HEK293 (cell line): ENCODE results near the gene CRBN.
A peak's percentile ranks its signal among the peaks of the same experiment; 100 is the strongest.

Experiments
- CTCF ChIA-PET: fragments of 350-600 bp; formaldehyde crosslinking; extraction: SDS; loops from one replicate; lab custom pipeline; 2021; ENCODE audit warnings: antibody characterized with exemption; lab: Yijun Ruan, JAX
- POLR2A ChIA-PET: fragments of 300-600 bp; formaldehyde crosslinking; extraction: SDS; loops from one replicate; lab custom pipeline; 2020; ENCODE audit warnings: antibody characterized with exemption, inconsistent platforms; lab: Yijun Ruan, JAX
- H3K27ac ChIP-seq: fragments of 200-500 bp; sonication (Bioruptor generic); 2 replicates; pipeline ENCODE4 v1.5.1; 2014; ENCODE audit warnings: low read depth, low read length, control low read depth, inconsistent platforms; ENCODE audit errors: extremely low read depth
- H3K36me3 ChIP-seq, 2 experiments: fragments of 200-500 bp in 1 of 2; sonication (Bioruptor generic) in 1 of 2; 1 replicate in 1 of 2; 2 replicates in 1 of 2; pipeline ENCODE4 v1.5.1; 2014 to 2017; ENCODE audit warnings: inconsistent platforms in 2 of 2, low read length in 2 of 2; ENCODE audit not compliant: control insufficient read depth in 2 of 2, insufficient read depth in 1 of 2
- H3K4me1 ChIP-seq: fragments of 200-500 bp; sonication (Bioruptor generic); 2 replicates; pipeline ENCODE4 v1.5.1; 2014; ENCODE audit warnings: mild to moderate bottlenecking, low read length, inconsistent platforms; ENCODE audit not compliant: control insufficient read depth, insufficient read depth
- H3K4me3 ChIP-seq: 2 replicates; pipeline ENCODE4 v1.5.1; 2011; ENCODE audit warnings: low read depth, mild to moderate bottlenecking, control low read depth, low read length, moderate library complexity
- H3K9me3 ChIP-seq: fragments of 200-500 bp; sonication (Bioruptor generic); 2 replicates; pipeline ENCODE4 v1.5.1; 2014; ENCODE audit warnings: low read depth, low read length, inconsistent platforms; ENCODE audit not compliant: control insufficient read depth, insufficient read depth
- GFI1B ChIP-seq: fragments of 450-650 bp; formaldehyde crosslinking; IDR thresholded peaks from 2 replicates; pipeline ENCODE4 v1.5.1; 2016; ENCODE audit warnings: missing biosample characterization, missing genetic modification characterization
- KLF10 ChIP-seq: fragments of 450-650 bp; IDR thresholded peaks from 2 replicates; pipeline ENCODE4 v1.5.1; 2018; ENCODE audit warnings: missing biosample characterization, mild to moderate bottlenecking, missing genetic modification characterization
- RBAK ChIP-seq: fragments of 450-650 bp; formaldehyde crosslinking; IDR thresholded peaks from 2 replicates; pipeline ENCODE4 v1.5.1; 2016; ENCODE audit warnings: missing biosample characterization, missing genetic modification characterization
- SALL2 ChIP-seq: fragments of 450-650 bp; formaldehyde crosslinking; IDR thresholded peaks from 2 replicates; pipeline ENCODE4 v1.5.0; 2017; ENCODE audit warnings: missing biosample characterization, mild to moderate bottlenecking, missing genetic modification characterization, borderline replicate concordance
- TCF7L2 ChIP-seq: IDR thresholded peaks from 2 replicates; pipeline ENCODE4 v1.6.1; 2011; ENCODE audit warnings: low read depth, mild to moderate bottlenecking, inconsistent platforms, low read length, moderate library complexity, borderline replicate concordance
- ZFP3 ChIP-seq: fragments of 450-650 bp; formaldehyde crosslinking; IDR thresholded peaks from 2 replicates; pipeline ENCODE4 v1.5.1; 2016; ENCODE audit warnings: low read depth, missing biosample characterization, missing genetic modification characterization
- ZFP37 ChIP-seq: fragments of 450-650 bp; formaldehyde crosslinking; IDR thresholded peaks from 2 replicates; pipeline ENCODE4 v1.5.1; 2016; ENCODE audit warnings: missing biosample characterization, missing genetic modification characterization
- ZFP41 ChIP-seq: fragments of 450-650 bp; formaldehyde crosslinking; IDR thresholded peaks from 2 replicates; pipeline ENCODE4 v1.5.1; 2016; ENCODE audit warnings: missing biosample characterization, missing genetic modification characterization, borderline replicate concordance
- ZFP69B ChIP-seq: fragments of 450-650 bp; formaldehyde crosslinking; IDR thresholded peaks from 2 replicates; pipeline ENCODE4 v1.5.1; 2016; ENCODE audit warnings: missing biosample characterization, missing genetic modification characterization
- ZNF416 ChIP-seq: fragments of 450-650 bp; formaldehyde crosslinking; IDR thresholded peaks from 2 replicates; pipeline ENCODE4 v1.5.1; 2016; ENCODE audit warnings: missing biosample characterization, missing genetic modification characterization
- ZNF654 ChIP-seq: fragments of 450-650 bp; formaldehyde crosslinking; IDR thresholded peaks from 2 replicates; pipeline ENCODE4 v1.5.1; 2016; ENCODE audit warnings: low read depth, missing biosample characterization, missing genetic modification characterization
- ZNF76 ChIP-seq: fragments of 450-650 bp; formaldehyde crosslinking; IDR thresholded peaks from 2 replicates; pipeline ENCODE4; 2016; ENCODE audit warnings: low read depth, missing biosample characterization, missing genetic modification characterization, borderline replicate concordance
- ZNF777 ChIP-seq: fragments of 450-650 bp; formaldehyde crosslinking; IDR thresholded peaks from 2 replicates; pipeline ENCODE4 v1.5.1; 2017; ENCODE audit warnings: missing biosample characterization, missing genetic modification characterization, borderline replicate concordance
- ZXDB ChIP-seq: fragments of 450-650 bp; formaldehyde crosslinking; IDR thresholded peaks from 2 replicates; pipeline ENCODE4 v1.5.1; 2016; ENCODE audit warnings: missing biosample characterization, missing genetic modification characterization
- TF ChIP-seq, protein P1 (sequence below): fragments of 450-650 bp; formaldehyde crosslinking; optimal IDR thresholded peaks from 2 replicates; pipeline ENCODE3; 2016; ENCODE audit warnings: missing biosample characterization, mild to moderate bottlenecking, missing genetic modification characterization
- TF ChIP-seq, protein P2 (sequence below): fragments of 450-650 bp; formaldehyde crosslinking; IDR thresholded peaks from 2 replicates; pipeline ENCODE4 v1.5.1; 2016; ENCODE audit warnings: missing biosample characterization, missing genetic modification characterization, low read depth
- TF ChIP-seq, protein P3 (sequence below): fragments of 450-650 bp; formaldehyde crosslinking; IDR thresholded peaks from 2 replicates; pipeline ENCODE4 v1.5.1; 2016; ENCODE audit warnings: missing biosample characterization, missing genetic modification characterization, borderline replicate concordance
- TF ChIP-seq, protein P4 (sequence below): fragments of 450-650 bp; formaldehyde crosslinking; IDR thresholded peaks from 2 replicates; pipeline ENCODE4 v1.5.1; 2016; ENCODE audit warnings: missing biosample characterization, missing genetic modification characterization, borderline replicate concordance
- TF ChIP-seq, protein P5 (sequence below): fragments of 450-650 bp; formaldehyde crosslinking; IDR thresholded peaks from 2 replicates; pipeline ENCODE4 v1.5.1; 2016; ENCODE audit warnings: missing biosample characterization, missing genetic modification characterization
- TF ChIP-seq, protein P6 (sequence below): fragments of 450-650 bp; formaldehyde crosslinking; IDR thresholded peaks from 2 replicates; pipeline ENCODE4 v1.5.1; 2016; ENCODE audit warnings: missing biosample characterization, missing genetic modification characterization
- TF ChIP-seq, protein P7 (sequence below): fragments of 450-650 bp; formaldehyde crosslinking; IDR thresholded peaks from 2 replicates; pipeline ENCODE4 v1.5.1; 2017; ENCODE audit warnings: missing biosample characterization, missing genetic modification characterization

Gene CRBN

DNA sequence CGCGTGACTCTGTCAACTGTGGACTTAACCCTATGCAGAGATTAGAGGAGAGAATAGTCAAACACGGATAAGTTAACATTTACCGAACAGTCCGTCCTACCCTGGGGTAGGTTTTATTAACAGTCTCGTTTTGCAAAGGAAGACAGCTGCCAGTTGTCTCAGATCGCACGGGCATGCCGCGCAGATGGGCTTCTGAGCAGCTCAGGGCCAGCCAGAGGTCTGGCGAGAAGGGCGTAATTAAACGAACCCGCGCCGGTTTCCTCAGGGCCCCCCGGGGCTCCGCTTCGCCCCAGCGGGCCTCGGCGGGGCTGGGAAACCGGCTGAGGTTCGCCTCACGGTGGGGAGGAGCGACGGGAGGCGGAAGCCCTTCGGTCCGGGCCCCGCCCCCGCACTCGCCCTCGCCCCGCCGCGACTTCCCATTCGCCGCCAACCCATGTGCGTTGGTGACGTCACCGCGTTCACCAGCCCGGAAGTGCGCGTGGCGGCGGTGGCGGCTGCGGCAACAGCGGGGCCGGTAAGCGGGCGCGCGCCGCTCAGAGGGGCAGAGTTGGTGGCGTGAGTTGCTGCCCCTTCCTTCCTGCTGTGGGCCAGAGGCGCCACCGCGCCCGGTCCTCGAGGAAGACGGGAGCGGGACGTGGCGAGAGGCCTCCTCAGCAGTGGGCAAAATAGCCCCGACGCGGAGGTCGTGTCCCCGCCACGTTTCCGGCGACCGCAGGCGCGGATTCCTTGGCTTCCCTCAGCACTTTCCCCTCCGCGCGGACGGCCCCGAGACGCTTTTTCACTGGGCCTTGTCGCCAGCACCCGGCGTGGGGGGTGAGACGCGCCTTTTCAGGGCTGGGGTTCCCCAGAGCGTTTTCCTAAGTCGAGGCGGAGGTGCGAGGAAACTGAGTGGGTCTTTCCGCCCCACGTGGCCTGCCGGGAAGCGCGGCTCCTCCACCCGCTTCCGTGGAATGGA, 52.7 kb downstream of the CRBN start, which contains the start of gene TRNT1:
Gene TRNT1, plus strand, starts transcription at position 464 of the 955 bp plus-strand sequence. CDS start 2,101 bp downstream, outside the sequence.
- ChIA-PET POLR2A (no interaction called here), CTCF (no interaction called here)
- Histone ChIP-seq H3K9me3 (no peaks in the 10 kb centered on the region), H3K4me1 (no peaks in the 10 kb centered on the region), H3K27ac (peak within 1 kb of the TSS; percentile 77), H3K4me3 (peak within 1 kb of the TSS; percentile 96), H3K36me3 (peaks cover 18 to 29% of the 10 kb centered on the region in 2 experiments)
- TF ChIP-seq, protein P1, sequence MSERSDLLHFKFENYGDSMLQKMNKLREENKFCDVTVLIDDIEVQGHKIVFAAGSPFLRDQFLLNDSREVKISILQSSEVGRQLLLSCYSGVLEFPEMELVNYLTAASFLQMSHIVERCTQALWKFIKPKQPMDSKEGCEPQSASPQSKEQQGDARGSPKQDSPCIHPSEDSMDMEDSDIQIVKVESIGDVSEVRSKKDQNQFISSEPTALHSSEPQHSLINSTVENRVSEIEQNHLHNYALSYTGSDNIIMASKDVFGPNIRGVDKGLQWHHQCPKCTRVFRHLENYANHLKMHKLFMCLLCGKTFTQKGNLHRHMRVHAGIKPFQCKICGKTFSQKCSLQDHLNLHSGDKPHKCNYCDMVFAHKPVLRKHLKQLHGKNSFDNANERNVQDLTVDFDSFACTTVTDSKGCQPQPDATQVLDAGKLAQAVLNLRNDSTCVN (tag by site-specific recombination) = peak; percentile 99
- TF ChIP-seq, protein P2, sequence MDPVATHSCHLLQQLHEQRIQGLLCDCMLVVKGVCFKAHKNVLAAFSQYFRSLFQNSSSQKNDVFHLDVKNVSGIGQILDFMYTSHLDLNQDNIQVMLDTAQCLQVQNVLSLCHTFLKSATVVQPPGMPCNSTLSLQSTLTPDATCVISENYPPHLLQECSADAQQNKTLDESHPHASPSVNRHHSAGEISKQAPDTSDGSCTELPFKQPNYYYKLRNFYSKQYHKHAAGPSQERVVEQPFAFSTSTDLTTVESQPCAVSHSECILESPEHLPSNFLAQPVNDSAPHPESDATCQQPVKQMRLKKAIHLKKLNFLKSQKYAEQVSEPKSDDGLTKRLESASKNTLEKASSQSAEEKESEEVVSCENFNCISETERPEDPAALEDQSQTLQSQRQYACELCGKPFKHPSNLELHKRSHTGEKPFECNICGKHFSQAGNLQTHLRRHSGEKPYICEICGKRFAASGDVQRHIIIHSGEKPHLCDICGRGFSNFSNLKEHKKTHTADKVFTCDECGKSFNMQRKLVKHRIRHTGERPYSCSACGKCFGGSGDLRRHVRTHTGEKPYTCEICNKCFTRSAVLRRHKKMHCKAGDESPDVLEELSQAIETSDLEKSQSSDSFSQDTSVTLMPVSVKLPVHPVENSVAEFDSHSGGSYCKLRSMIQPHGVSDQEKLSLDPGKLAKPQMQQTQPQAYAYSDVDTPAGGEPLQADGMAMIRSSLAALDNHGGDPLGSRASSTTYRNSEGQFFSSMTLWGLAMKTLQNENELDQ (tag by site-specific recombination) = no peak
- no peak for TF ChIP-seq GFI1B (tag by site-specific recombination)
- no peak for TF ChIP-seq SALL2 (tag by site-specific recombination)
- no peak for TF ChIP-seq ZNF654 (tag by site-specific recombination)
- no peak for TF ChIP-seq ZFP69B (tag by site-specific recombination)
- TF ChIP-seq TCF7L2 = no peak
- TF ChIP-seq RBAK (tag by site-specific recombination) = no peak
- TF ChIP-seq, protein P3, sequence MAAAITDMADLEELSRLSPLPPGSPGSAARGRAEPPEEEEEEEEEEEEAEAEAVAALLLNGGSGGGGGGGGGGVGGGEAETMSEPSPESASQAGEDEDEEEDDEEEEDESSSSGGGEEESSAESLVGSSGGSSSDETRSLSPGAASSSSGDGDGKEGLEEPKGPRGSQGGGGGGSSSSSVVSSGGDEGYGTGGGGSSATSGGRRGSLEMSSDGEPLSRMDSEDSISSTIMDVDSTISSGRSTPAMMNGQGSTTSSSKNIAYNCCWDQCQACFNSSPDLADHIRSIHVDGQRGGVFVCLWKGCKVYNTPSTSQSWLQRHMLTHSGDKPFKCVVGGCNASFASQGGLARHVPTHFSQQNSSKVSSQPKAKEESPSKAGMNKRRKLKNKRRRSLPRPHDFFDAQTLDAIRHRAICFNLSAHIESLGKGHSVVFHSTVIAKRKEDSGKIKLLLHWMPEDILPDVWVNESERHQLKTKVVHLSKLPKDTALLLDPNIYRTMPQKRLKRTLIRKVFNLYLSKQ (tag by site-specific recombination) = no peak
- TF ChIP-seq, protein P4, sequence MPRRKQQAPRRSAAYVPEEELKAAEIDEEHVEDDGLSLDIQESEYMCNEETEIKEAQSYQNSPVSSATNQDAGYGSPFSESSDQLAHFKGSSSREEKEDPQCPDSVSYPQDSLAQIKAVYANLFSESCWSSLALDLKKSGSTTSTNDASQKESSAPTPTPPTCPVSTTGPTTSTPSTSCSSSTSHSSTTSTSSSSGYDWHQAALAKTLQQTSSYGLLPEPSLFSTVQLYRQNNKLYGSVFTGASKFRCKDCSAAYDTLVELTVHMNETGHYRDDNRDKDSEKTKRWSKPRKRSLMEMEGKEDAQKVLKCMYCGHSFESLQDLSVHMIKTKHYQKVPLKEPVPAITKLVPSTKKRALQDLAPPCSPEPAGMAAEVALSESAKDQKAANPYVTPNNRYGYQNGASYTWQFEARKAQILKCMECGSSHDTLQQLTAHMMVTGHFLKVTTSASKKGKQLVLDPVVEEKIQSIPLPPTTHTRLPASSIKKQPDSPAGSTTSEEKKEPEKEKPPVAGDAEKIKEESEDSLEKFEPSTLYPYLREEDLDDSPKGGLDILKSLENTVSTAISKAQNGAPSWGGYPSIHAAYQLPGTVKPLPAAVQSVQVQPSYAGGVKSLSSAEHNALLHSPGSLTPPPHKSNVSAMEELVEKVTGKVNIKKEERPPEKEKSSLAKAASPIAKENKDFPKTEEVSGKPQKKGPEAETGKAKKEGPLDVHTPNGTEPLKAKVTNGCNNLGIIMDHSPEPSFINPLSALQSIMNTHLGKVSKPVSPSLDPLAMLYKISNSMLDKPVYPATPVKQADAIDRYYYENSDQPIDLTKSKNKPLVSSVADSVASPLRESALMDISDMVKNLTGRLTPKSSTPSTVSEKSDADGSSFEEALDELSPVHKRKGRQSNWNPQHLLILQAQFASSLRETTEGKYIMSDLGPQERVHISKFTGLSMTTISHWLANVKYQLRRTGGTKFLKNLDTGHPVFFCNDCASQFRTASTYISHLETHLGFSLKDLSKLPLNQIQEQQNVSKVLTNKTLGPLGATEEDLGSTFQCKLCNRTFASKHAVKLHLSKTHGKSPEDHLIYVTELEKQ (tag by site-specific recombination) = no peak
- peak; percentile 91; the same call in 1 of the 2 replicates for TF ChIP-seq ZFP37
- TF ChIP-seq, protein P5, sequence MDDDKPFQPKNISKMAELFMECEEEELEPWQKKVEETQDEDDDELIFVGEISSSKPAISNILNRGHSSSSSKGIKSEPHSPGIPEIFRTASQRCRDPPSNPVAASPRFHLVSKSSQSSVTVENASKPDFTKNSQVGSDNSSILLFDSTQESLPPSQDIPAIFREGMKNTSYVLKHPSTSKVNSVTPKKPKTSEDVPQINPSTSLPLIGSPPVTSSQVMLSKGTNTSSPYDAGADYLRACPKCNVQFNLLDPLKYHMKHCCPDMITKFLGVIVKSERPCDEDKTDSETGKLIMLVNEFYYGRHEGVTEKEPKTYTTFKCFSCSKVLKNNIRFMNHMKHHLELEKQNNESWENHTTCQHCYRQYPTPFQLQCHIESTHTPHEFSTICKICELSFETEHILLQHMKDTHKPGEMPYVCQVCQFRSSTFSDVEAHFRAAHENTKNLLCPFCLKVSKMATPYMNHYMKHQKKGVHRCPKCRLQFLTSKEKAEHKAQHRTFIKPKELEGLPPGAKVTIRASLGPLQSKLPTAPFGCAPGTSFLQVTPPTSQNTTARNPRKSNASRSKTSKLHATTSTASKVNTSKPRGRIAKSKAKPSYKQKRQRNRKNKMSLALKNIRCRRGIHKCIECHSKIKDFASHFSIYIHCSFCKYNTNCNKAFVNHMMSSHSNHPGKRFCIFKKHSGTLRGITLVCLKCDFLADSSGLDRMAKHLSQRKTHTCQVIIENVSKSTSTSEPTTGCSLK (tag by site-specific recombination) = no peak
- no peak for TF ChIP-seq ZFP41 (tag by site-specific recombination)
- TF ChIP-seq ZFP3 (tag by site-specific recombination) = no peak
- peak; percentile 76 for TF ChIP-seq ZXDB (tag by site-specific recombination)
- TF ChIP-seq ZNF76 = peak; percentile 64; the same call in 1 of the 2 replicates
- no peak for TF ChIP-seq ZNF416 (tag by site-specific recombination)
- TF ChIP-seq, protein P6, sequence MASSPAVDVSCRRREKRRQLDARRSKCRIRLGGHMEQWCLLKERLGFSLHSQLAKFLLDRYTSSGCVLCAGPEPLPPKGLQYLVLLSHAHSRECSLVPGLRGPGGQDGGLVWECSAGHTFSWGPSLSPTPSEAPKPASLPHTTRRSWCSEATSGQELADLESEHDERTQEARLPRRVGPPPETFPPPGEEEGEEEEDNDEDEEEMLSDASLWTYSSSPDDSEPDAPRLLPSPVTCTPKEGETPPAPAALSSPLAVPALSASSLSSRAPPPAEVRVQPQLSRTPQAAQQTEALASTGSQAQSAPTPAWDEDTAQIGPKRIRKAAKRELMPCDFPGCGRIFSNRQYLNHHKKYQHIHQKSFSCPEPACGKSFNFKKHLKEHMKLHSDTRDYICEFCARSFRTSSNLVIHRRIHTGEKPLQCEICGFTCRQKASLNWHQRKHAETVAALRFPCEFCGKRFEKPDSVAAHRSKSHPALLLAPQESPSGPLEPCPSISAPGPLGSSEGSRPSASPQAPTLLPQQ (tag by site-specific recombination) = peak; percentile 36; the same call in 1 of the 2 replicates
- TF ChIP-seq ZNF777 (tag by site-specific recombination) = 0 out of 2 replicates have a peak, but pooled peaks have one; percentile 26
- TF ChIP-seq, protein P7, sequence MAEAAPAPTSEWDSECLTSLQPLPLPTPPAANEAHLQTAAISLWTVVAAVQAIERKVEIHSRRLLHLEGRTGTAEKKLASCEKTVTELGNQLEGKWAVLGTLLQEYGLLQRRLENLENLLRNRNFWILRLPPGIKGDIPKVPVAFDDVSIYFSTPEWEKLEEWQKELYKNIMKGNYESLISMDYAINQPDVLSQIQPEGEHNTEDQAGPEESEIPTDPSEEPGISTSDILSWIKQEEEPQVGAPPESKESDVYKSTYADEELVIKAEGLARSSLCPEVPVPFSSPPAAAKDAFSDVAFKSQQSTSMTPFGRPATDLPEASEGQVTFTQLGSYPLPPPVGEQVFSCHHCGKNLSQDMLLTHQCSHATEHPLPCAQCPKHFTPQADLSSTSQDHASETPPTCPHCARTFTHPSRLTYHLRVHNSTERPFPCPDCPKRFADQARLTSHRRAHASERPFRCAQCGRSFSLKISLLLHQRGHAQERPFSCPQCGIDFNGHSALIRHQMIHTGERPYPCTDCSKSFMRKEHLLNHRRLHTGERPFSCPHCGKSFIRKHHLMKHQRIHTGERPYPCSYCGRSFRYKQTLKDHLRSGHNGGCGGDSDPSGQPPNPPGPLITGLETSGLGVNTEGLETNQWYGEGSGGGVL (tag by site-specific recombination) = no peak; the same call in 1 of the 2 replicates
- peak; percentile 39; the same call in 1 of the 2 replicates for TF ChIP-seq KLF10 (tag by site-specific recombination)
